HG02938 (cell line): Measurements from ENCODE around the gene RNF167.
A peak's percentile ranks its signal among the peaks of the same experiment; 100 is the strongest.

Source experiments
- ATAC-seq: cut with Tn5 transposase; IDR thresholded peaks from one replicate; pipeline ENCODE4 v1.9.1; 2021; ENCODE audit warnings: mild to moderate bottlenecking, moderate library complexity; ENCODE audit not compliant: unreplicated experiment

RNF167 gene

DNA sequence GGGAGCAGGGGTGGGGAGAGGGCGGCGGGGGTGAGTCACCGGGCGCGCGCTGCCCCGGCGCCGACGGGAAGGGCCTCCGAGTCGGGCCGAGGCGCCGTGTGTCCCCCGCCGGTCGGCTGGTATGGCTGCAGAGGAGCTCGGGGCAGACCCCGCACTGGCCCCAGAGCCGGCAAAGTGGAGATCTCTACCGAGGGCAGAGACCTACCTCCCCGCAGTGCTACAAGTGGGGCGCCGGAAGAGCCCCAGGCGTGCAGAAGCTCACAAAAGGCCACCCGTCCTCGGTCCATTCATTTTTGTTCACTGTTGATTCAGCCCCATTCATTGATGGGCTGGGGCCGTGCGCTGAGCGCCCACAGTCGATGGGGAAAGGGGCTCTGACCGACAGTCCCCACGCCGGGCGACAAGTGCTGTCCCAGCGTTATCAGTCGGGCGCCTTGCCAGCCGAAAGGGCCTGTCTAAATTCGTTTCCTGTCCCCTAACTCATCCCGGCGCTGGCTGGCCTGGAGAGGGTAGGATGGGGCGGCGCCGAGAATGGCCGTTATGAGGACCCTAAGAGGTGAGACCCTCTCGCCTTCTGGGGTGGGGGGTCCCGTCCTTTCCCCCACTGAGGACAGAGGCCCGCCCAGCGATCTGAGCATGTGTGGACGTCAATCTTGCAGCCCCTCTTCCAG is 10.1 kb downstream of the RNF167 start:
- ATAC-seq, result peak; percentile 3

- ATAC-seq, result no peak
Measured at GRCh38 chr17:4950746-4951204, 10.7 kb downstream of the RNF167 start, which contains the start of gene ENO3. Gene ENO3, plus strand, starts transcription at chr17:4951119. Its CDS starts 711 bp downstream, at chr17:4951830.

DNA sequence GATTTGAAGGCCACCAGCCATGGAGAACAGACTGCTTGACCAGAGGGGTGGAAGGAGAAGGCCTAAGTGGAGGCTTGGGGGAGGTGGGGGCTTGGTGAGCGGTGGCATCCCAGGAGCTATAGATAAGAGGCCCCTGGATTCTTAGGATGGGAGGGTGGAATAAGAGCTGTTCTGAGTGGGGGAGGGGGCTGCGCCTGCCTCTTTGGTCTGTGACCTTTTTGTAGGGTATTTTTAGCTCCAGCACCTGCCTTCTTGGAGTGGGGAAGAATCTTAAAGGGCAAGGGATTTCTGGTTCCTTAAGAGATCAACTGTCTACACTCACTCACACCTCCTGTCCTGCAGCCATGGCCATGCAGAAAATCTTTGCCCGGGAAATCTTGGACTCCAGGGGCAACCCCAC is 11.4 kb downstream of the RNF167 start:
- ATAC-seq, result no peak

- no peak for ATAC-seq
Measured at GRCh38 chr17:4953451-4953961, 13.4 kb downstream of the RNF167 start.

- ATAC-seq, result no peak
Measured at GRCh38 chr17:4955091-4955490, 15.0 kb downstream of the RNF167 start.

GRCh38 chr17:4956493-4957061 is 16.5 kb downstream of the RNF167 start:
- no peak for ATAC-seq

GRCh38 chr17:4958102-4958501 is 18.0 kb downstream of the RNF167 start:
- no peak for ATAC-seq

GRCh38 chr17:4959261-4959965 is 19.3 kb downstream of the RNF167 start:
- ATAC-seq, result no peak

DNA sequence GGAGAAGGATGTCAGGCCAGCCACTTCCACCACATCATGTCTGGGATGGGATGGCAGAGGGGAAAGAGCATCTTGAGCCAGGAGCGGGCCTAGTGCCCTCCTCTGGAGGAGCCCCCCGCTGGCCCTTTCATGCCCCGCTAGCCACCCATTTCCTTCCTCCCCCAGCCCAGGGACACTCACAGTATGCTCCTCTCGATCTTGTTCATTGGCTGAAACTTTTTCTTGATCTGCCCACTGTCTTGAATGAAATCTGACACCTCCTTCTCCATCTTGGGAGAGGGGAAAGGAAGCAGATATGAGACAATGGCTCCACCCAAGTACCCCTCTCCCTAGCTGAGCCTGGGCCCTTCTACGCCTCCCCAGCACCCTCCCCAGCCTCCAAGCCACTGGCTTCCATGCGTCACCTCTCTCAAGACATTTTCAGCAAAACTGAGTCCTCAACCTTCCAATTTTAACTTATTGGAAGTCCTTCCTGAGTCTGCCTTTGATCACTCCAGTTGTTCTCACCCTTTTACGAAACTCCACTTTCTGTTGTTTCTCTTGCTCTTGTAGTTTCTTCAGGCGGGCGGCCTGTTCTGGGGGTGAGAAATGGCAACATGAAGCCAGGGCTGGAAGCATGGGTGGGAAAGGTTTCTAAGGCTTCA is 20.3 kb downstream of the RNF167 start:
- ATAC-seq, result no peak

DNA sequence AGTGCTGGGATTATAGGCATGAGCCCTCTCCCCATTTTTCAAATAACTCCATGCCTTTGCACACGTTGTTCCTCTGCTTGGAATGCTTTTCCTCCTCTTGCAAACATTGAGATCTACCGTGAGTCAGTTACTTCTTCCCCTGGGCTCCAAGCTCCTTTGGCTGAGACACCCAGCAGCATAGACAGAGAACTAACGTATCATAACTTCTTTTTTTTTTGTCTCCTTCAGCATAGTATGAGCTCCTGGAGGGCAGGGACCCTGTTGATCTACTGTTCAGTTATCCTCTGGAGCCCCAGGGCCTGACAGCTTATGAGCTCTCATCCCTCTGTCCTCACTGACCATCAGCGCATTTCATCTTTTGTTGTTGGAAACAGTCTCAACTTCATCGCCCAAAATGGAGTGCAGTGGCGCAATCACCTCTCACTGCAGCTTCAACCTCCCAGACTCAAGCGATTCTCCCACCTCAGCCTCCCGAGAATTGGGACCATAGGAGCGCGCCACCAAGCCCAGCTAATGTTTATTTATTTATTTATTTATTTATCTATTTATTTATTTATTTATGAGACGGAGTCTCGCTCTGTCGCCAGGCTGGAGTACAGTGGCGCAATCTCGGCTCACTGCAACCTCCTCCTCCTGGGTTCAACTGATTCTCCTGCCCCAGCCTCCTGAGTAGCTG is 25.4 kb downstream of the RNF167 start:
- ATAC-seq, result no peak

DNA sequence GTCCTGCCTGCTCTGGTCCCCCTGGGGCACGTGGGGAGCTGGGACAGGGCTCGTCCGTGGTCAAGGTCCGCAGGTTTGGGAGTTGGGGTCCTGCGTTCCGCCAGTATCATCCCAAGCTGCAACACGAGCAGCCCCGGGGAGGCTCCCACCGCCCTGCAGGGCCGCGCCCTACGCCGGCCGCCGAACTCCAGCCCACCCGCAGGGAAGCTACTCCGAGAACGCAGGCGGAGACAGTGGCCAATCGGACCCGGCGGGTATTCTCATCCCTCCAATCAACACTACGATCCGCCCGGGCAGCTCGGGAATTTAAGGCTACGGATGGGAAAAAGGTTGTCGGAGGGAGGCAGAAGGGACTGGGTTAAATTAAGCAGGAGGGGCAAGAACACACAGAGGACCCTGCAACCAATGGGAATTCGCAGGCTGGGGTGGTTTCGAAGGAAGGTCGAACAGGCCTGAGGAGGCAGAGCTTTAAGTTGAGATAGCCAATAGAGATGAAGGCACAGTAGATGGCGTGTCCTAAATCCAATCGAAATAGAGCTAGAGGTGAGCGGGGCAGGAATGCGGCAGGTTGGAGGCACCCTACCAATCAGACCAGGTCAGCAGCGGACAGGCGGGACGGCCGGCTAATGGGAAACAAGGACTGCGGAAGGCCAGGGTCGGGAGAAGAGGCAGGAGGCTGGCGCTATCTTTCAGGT is 26.9 kb downstream of the RNF167 start:
- peak; percentile 79 for ATAC-seq

DNA sequence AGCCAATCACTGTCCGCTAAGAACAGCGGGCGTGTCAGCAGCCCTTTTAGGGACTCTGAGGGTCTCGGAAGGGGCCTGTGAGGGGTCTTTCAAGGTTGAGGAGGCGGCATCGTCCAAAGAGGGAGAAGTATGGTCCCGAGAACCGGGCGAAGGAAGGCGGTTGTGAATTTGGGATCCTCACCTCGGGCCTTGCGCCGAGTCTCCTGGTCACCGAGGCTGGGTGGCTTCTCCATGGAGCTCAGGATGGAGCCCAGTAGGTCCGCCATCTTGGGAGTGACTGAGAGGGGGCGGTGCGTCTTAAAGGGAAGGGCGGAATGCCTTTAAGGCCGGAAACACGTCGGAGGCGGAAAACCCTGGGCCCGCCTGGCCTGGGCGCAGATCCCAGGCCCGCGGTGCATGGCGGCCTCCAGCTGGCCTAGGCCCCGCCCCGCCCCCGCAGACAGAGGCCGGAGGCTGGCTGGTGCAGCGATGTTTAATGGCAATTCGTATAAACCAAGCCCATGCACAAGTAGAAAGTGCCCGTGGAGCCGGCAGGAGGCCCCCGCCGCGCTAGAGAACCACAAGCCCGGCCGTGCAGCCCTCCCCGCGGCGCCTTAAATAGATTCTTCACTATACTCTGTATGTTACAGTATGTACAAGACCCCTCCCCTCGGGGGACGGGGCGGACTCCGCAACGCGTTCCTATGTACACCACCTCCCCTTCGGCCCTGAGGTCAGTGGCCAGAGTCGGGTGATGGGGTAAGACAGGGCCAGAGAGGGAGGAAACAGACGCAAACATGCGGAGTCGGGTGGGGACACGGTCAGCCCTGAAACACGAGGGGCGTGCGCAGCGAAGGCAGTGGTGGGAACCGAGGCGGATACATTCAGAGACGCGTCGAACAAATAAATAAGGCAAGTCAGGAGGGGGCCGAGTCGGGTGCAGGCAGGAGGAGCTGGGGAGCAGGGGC is 27.7 kb downstream of the RNF167 start, which contains the start of gene SPAG7:
Gene SPAG7, minus strand, starts transcription at position 279 of the 947 bp plus-strand sequence. Its CDS starts 13 bp downstream, at position 266.
- ATAC-seq, result peak; percentile 40

DNA sequence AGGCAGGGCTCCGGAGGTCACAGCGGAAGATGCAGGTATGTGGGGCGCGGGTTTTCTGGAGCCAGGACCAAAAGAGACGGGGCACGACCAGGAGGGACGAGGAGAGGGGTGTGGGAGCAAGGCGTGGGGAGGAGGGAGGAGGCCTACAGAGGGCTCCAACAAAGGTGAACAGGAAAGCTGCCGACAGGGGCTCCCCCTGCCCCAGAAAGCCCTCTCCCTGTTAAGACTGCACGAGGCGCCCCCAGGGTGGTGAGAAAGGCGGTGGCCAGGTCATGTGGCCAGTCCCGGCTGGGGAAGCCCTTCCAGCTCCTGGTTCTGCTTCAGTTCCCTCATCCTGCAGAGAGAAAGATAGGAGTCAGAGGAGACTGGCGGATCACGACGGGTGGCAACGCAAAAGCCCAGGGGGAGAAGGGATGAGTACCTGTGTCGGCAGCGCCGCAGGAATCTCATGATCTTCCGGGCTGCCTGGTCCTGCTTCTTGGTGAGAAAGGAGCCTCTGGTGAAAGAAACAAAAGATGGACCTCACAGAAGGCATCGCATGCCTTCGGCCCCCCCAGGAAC is 28.5 kb downstream of the RNF167 start:
- no peak for ATAC-seq

- no peak for ATAC-seq
Measured at GRCh38 chr17:4969047-4969550, 29.0 kb downstream of the RNF167 start.

- ATAC-seq, result no peak
Measured at GRCh38 chr17:4969551-4970173, 29.6 kb downstream of the RNF167 start.

- ATAC-seq, result no peak
Measured at GRCh38 chr17:4970273-4970672, 30.2 kb downstream of the RNF167 start.

- ATAC-seq, result no peak
Measured at GRCh38 chr17:4971826-4972225, 31.8 kb downstream of the RNF167 start.

GRCh38 chr17:4972322-4972721 is 32.3 kb downstream of the RNF167 start:
- no peak for ATAC-seq
